ENCODE measurements around the gene TUSC2.

TUSC2 gene

DNA sequence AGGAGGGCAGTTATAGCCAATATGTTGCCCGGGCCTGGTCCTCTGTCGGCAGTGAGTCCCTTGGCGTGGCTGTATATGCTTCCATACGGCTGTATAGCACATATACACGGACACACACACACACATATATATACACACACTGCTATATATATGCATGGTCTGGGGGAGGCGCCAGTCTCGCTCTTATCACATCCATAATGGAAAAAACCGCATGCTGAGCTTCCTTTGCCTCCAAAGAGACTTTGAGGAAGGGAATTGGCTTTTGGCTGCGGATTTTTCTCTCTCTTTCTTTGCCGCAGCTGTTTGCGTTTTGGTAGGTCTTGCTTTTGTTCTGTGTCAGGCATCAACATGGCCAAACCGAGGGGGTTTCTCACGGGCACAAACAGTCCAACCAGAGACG lies 42.6 kb upstream of the TUSC2 start:
- Histone ChIP-seq H3K4me1 (ENCODE audit: insufficient read depth, low read length, poor library complexity, severe bottlenecking) (peaks cover 20% of the 10 kb centered on the region), H4K20me1 (ENCODE audit: insufficient read depth, low read length, poor library complexity, severe bottlenecking) (no peaks in the 10 kb centered on the region), H3K9me2 (replicated peaks; ENCODE audit: low read depth, low read length) (no peaks in the 10 kb centered on the region), H3K4me3 (ENCODE audit: low read length, poor library complexity, severe bottlenecking) (no peak overlapping the region), H3K9ac (ENCODE audit: low read depth, low read length, poor library complexity, severe bottlenecking) (no peak overlapping the region), H3K79me2 (ENCODE audit: insufficient read depth, low read length) (no peaks in the 10 kb centered on the region), H3K36me3 (ENCODE audit: insufficient read depth, low read length) (no peaks in the 10 kb centered on the region), H3K9me3 (ENCODE audit: insufficient read depth, low read depth, low read length) (no peaks in the 10 kb centered on the region), H2AFZ (ENCODE audit: low read length) (no peak overlapping the region), H3K27me3 (ENCODE audit: insufficient read depth, low read length, poor library complexity, severe bottlenecking) (no peaks in the 10 kb centered on the region), H3F3A (ENCODE audit: low read depth) (0 out of 2 replicates have a peak, but pooled peaks cover 3% of the 10 kb centered on the region), H3K4me2 (ENCODE audit: low read depth, low read length, poor library complexity, severe bottlenecking) (no peak overlapping the region)
- TF ChIP-seq EZH2phosphoT487 (IDR thresholded peaks at IDR 0.05; ENCODE audit: borderline replicate concordance) (no peak), CTCF (conservative IDR thresholded peaks at IDR 0.05; ENCODE audit: low read length) (peak; percentile 59)

DNA sequence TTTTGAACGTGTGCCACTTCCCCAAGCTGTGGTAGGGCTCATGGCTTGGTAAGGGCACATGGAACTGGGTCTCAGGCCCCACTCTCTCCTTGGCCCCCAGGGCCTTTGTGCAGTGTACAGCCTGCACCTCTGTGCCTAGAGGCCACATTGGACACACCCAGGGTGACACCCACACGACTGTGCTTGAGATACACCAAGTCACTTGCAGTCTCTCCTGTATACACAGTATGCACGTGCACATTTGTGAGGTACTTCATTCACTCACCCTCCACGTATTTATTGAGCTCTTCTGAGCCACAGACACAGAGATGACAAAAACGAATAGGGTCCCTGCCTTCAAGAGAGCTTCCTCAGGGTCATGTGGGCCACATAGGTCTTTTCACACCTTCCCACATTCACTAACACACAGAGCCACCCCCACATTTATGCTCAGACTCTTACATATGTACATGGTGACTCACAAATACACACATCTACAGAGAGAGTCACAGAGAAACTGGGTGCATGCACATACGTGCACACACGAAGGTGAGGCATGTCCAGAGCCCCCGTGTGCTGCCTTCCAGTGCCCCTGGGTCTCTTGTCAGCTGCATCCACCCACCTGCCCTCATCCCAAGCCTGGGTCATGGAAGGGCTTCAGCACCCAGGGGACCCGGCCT lies 41.1 kb upstream of the TUSC2 start:
- TF ChIP-seq CTCF (conservative IDR thresholded peaks at IDR 0.05; ENCODE audit: low read length): no peak
- Histone ChIP-seq H3K4me1 (ENCODE audit: insufficient read depth, low read length, poor library complexity, severe bottlenecking) (peaks cover 16% of the 10 kb centered on the region), H3K4me3 (ENCODE audit: low read length, poor library complexity, severe bottlenecking) (no peak overlapping the region), H3K36me3 (ENCODE audit: insufficient read depth, low read length) (no peaks in the 10 kb centered on the region), H3K27me3 (ENCODE audit: insufficient read depth, low read length, poor library complexity, severe bottlenecking) (no peaks in the 10 kb centered on the region), H3K4me2 (ENCODE audit: low read depth, low read length, poor library complexity, severe bottlenecking) (no peak overlapping the region), H3K9me3 (ENCODE audit: insufficient read depth, low read depth, low read length) (no peaks in the 10 kb centered on the region), H3K79me2 (ENCODE audit: insufficient read depth, low read length) (no peaks in the 10 kb centered on the region), H3K9ac (ENCODE audit: low read depth, low read length, poor library complexity, severe bottlenecking) (no peak overlapping the region), H3F3A (ENCODE audit: low read depth) (0 out of 2 replicates have a peak, but pooled peaks cover 3% of the 10 kb centered on the region), H2AFZ (ENCODE audit: low read length) (no peak overlapping the region), H4K20me1 (ENCODE audit: insufficient read depth, low read length, poor library complexity, severe bottlenecking) (no peaks in the 10 kb centered on the region), H3K9me2 (replicated peaks; ENCODE audit: low read depth, low read length) (no peaks in the 10 kb centered on the region)

GRCh38 chr3:50365842-50366220 lies 37.8 kb upstream of the TUSC2 start:
- TF ChIP-seq EZH2phosphoT487 (IDR thresholded peaks at IDR 0.05; ENCODE audit: borderline replicate concordance) (no peak), CTCF (conservative IDR thresholded peaks at IDR 0.05; ENCODE audit: low read length) (no peak)
- H3K9ac ChIP-seq (ENCODE audit: low read depth, low read length, poor library complexity, severe bottlenecking): no peak overlapping the region
- H3K4me3 ChIP-seq (ENCODE audit: low read length, poor library complexity, severe bottlenecking): peak overlapping the region; percentile 65
- H3K79me2 ChIP-seq (ENCODE audit: insufficient read depth, low read length): no peaks in the 10 kb centered on the region
- peak overlapping the region; percentile 49 for H3K4me2 ChIP-seq (ENCODE audit: low read depth, low read length, poor library complexity, severe bottlenecking)
- no peaks in the 10 kb centered on the region for H4K20me1 ChIP-seq (ENCODE audit: insufficient read depth, low read length, poor library complexity, severe bottlenecking)
- H3K27me3 ChIP-seq (ENCODE audit: insufficient read depth, low read length, poor library complexity, severe bottlenecking): no peaks in the 10 kb centered on the region
- H3K36me3 ChIP-seq (ENCODE audit: insufficient read depth, low read length): no peaks in the 10 kb centered on the region
- no peaks in the 10 kb centered on the region for H3F3A ChIP-seq (ENCODE audit: low read depth)
- H2AFZ ChIP-seq (ENCODE audit: low read length): peak overlapping the region; percentile 32; the same call in 1 of the 2 replicates
- H3K9me2 ChIP-seq (replicated peaks; ENCODE audit: low read depth, low read length): no peaks in the 10 kb centered on the region
- H3K9me3 ChIP-seq (ENCODE audit: insufficient read depth, low read depth, low read length): no peaks in the 10 kb centered on the region
- H3K4me1 ChIP-seq (ENCODE audit: insufficient read depth, low read length, poor library complexity, severe bottlenecking): no peaks in the 10 kb centered on the region
